IMR-90 (cell line): ENCODE results near the gene ATP8B4. TPM values are rescaled to one million over a fixed set of nuclear protein-coding genes. Genes with fewer than 3 reads are reported as not detected.

ENCODE experiments used
- ATAC-seq: fragments of 200-7000 bp; cut with Tn5 transposase; 2 replicates; pipeline ENCODE4 v1.9.1; 2020; ENCODE audit warnings: low read depth, mild to moderate bottlenecking, moderate library complexity
- BruUV-seq: library from RNA; stranded (reverse); fragments of 400-500 nt; replicated peaks from 2 replicates; lab custom pipeline; 2021; lab: Mats Ljungman, UMichigan
- CTCF ChIA-PET: fragments of 300-600 bp; formaldehyde crosslinking; extraction: SDS; loops from one replicate; lab custom pipeline; 2021; ENCODE audit warnings: antibody characterized with exemption; lab: Yijun Ruan, JAX
- POLR2A ChIA-PET: fragments of 300-600 bp; sonication (Branson Sonifier 250); formaldehyde crosslinking; loops from one replicate; lab custom pipeline; 2022; ENCODE audit warnings: antibody characterized with exemption; ENCODE audit not compliant: unreplicated experiment; lab: Charles Lee
- DNase-seq: peaks from one replicate; pipeline ENCODE4 v3.0.0; 2013
- H2AFZ ChIP-seq: replicated peaks from 2 replicates; pipeline ENCODE3; 2013; ENCODE audit warnings: low read length, mild to moderate bottlenecking; ENCODE audit not compliant: poor library complexity
- H2AK5ac ChIP-seq: 2 replicates; pipeline ENCODE4 v1.6.1; 2013; ENCODE audit warnings: low read depth, low read length, inconsistent platforms
- H2AK9ac ChIP-seq: replicated peaks from 2 replicates; pipeline ENCODE3; 2013; ENCODE audit warnings: mild to moderate bottlenecking, low read depth, low read length, moderate library complexity; ENCODE audit not compliant: poor library complexity
- H2BK120ac ChIP-seq: 2 replicates; pipeline ENCODE4 v1.6.1; 2013; ENCODE audit warnings: low read depth, low read length, inconsistent platforms
- H2BK15ac ChIP-seq: 3 replicates; pipeline ENCODE4 v1.6.1; 2013; ENCODE audit warnings: low read depth, low read length, inconsistent platforms
- H2BK20ac ChIP-seq: 2 replicates; pipeline ENCODE4 v1.6.1; 2013; ENCODE audit warnings: low read depth, mild to moderate bottlenecking, inconsistent platforms, low read length, moderate library complexity
- H2BK5ac ChIP-seq: 2 replicates; pipeline ENCODE4 v1.6.1; 2013; ENCODE audit warnings: mild to moderate bottlenecking, low read depth, low read length, inconsistent platforms; ENCODE audit not compliant: poor library complexity, severe bottlenecking
- H3K14ac ChIP-seq: replicated peaks from 2 replicates; pipeline ENCODE4 v1.6.1; 2013; ENCODE audit warnings: low read depth, low read length, inconsistent platforms
- H3K18ac ChIP-seq: 2 replicates; pipeline ENCODE4 v1.6.1; 2013; ENCODE audit warnings: low read depth, low read length, control low read depth
- H3K23ac ChIP-seq: 2 replicates; pipeline ENCODE4 v1.6.1; 2013; ENCODE audit warnings: low read depth, low read length, inconsistent platforms
- H3K27ac ChIP-seq: 2 replicates; pipeline ENCODE4 v1.5.1; 2013; ENCODE audit warnings: mild to moderate bottlenecking, control low read depth, low read length; ENCODE audit not compliant: insufficient read depth
- H3K27me3 ChIP-seq: 2 replicates; pipeline ENCODE4 v1.6.1; 2013; ENCODE audit warnings: low read length; ENCODE audit not compliant: control insufficient read depth, insufficient read depth
- H3K36me3 ChIP-seq: 2 replicates; pipeline ENCODE4 v1.6.1; 2013; ENCODE audit warnings: low read length, mixed read lengths; ENCODE audit not compliant: control insufficient read depth, insufficient read depth
- H3K4ac ChIP-seq: 2 replicates; pipeline ENCODE4 v1.6.1; 2013; ENCODE audit warnings: low read depth, low read length, inconsistent platforms
- H3K4me1 ChIP-seq: 2 replicates; pipeline ENCODE4 v1.6.1; 2013; ENCODE audit warnings: low read length, mixed read lengths; ENCODE audit not compliant: control insufficient read depth, insufficient read depth
- H3K4me2 ChIP-seq: 2 replicates; pipeline ENCODE4 v1.6.1; 2013; ENCODE audit warnings: low read depth, mild to moderate bottlenecking, control low read depth, low read length, moderate library complexity
- H3K4me3 ChIP-seq: 2 replicates; pipeline ENCODE4 v1.5.1; 2013; ENCODE audit warnings: low read depth, mild to moderate bottlenecking, control low read depth, low read length, moderate library complexity; ENCODE audit not compliant: insufficient read depth
- H3K56ac ChIP-seq: 2 replicates; pipeline ENCODE4 v1.6.1; 2013; ENCODE audit warnings: low read length, inconsistent platforms; ENCODE audit not compliant: insufficient read depth; ENCODE audit errors: extremely low read depth
- H3K79me1 ChIP-seq, 2 experiments: 2 replicates each; pipeline ENCODE4 v1.6.1; 2013; ENCODE audit warnings: low read length in 2 of 2, inconsistent platforms in 1 of 2, low read depth in 1 of 2
- H3K9ac ChIP-seq: 2 replicates; pipeline ENCODE4 v1.6.1; 2013; ENCODE audit warnings: low read depth, low read length, control low read depth
- H3K9me1 ChIP-seq: 2 replicates; pipeline ENCODE4 v1.6.1; 2013; ENCODE audit warnings: low read length, inconsistent platforms; ENCODE audit not compliant: insufficient read depth
- H3K9me3 ChIP-seq: 2 replicates; pipeline ENCODE4 v1.6.1; 2013; ENCODE audit warnings: low read length; ENCODE audit not compliant: control insufficient read depth, insufficient read depth
- H4K20me1 ChIP-seq: 2 replicates; pipeline ENCODE4 v1.6.1; 2013; ENCODE audit warnings: low read length, inconsistent platforms; ENCODE audit not compliant: insufficient read depth
- H4K5ac ChIP-seq: 2 replicates; pipeline ENCODE4 v1.6.1; 2013; ENCODE audit warnings: mild to moderate bottlenecking, low read depth, low read length, control low read depth
- H4K8ac ChIP-seq, 2 experiments: 2 replicates each; pipeline ENCODE4 v1.6.1; 2013; ENCODE audit warnings: low read depth in 2 of 2, low read length in 2 of 2, control low read depth in 1 of 2, inconsistent platforms in 1 of 2
- H4K91ac ChIP-seq: 2 replicates; pipeline ENCODE4 v1.6.1; 2013; ENCODE audit warnings: low read depth, low read length, inconsistent platforms; ENCODE audit not compliant: insufficient read depth
- BHLHE40 ChIP-seq: fragments of 150-350 bp; IDR thresholded peaks from 2 replicates; pipeline ENCODE4 v1.6.1; 2016; ENCODE audit warnings: mild to moderate bottlenecking, low read depth, low read length
- CEBPB ChIP-seq: IDR thresholded peaks from 2 replicates; pipeline ENCODE4 v1.6.1; 2012; ENCODE audit warnings: low read depth, low read length, improper control_type of control experiment
- CHD1 ChIP-seq: IDR thresholded peaks from 2 replicates; pipeline ENCODE4 v1.6.1; 2012; ENCODE audit warnings: low read depth, low read length, improper control_type of control experiment
- CTCF ChIP-seq: conservative IDR thresholded peaks from 2 replicates; pipeline ENCODE4 v1.5.1; 2012; ENCODE audit warnings: mild to moderate bottlenecking, low read depth, low read length, improper control_type of control experiment
- ELK1 ChIP-seq: fragments of 150-350 bp; IDR thresholded peaks from 2 replicates; pipeline ENCODE4 v1.6.1; 2016; ENCODE audit warnings: low read depth, mild to moderate bottlenecking, low read length, moderate library complexity, borderline replicate concordance
- FOS ChIP-seq: fragments of 150-350 bp; IDR thresholded peaks from 2 replicates; pipeline ENCODE4 v1.6.1; 2016; ENCODE audit warnings: low read depth, low read length
- MAZ ChIP-seq: IDR thresholded peaks from 2 replicates; pipeline ENCODE4 v1.6.1; 2012; ENCODE audit warnings: low read depth, mild to moderate bottlenecking, low read length, improper control_type of control experiment, moderate library complexity, borderline replicate concordance
- MXI1 ChIP-seq: IDR thresholded peaks from 2 replicates; pipeline ENCODE4 v1.6.1; 2012; ENCODE audit warnings: low read depth, mild to moderate bottlenecking, low read length, moderate library complexity, borderline replicate concordance
- NFE2L2 ChIP-seq: fragments of 150-350 bp; IDR thresholded peaks from 2 replicates; pipeline ENCODE4 v1.6.1; 2016; ENCODE audit warnings: low read depth, mild to moderate bottlenecking, low read length
- POLR2A ChIP-seq: IDR thresholded peaks from 2 replicates; pipeline ENCODE4 v1.6.1; 2012; ENCODE audit warnings: mild to moderate bottlenecking, low read depth, low read length
- RAD21 ChIP-seq: IDR thresholded peaks from 2 replicates; pipeline ENCODE4 v1.6.1; 2012; ENCODE audit warnings: low read length, improper control_type of control experiment
- RCOR1 ChIP-seq: IDR thresholded peaks from 2 replicates; pipeline ENCODE4 v1.6.1; 2012; ENCODE audit warnings: mild to moderate bottlenecking, low read length, improper control_type of control experiment; ENCODE audit not compliant: insufficient replicate concordance
- SMC3 ChIP-seq: fragments of 150-350 bp; IDR thresholded peaks from 2 replicates; pipeline ENCODE4 v1.6.1; 2016; ENCODE audit warnings: low read depth, mild to moderate bottlenecking, antibody characterized with exemption, low read length, moderate library complexity
- dilution Hi-C: fragments of 300-500 bp; cut with HindIII; formaldehyde crosslinking; loops from one replicate; pipeline ENCODE4 v1.14.3; 2018; ENCODE audit warnings: low sequenced_read_pairs; ENCODE audit not compliant: unreplicated experiment
- in situ Hi-C: fragments of 300-500 bp; cut with MboI; formaldehyde crosslinking; loops from 3 replicates; pipeline ENCODE4 v1.14.3; 2019; ENCODE audit warnings: low sequenced_read_pairs, inconsistent platforms, mixed read lengths
- intact Hi-C: fragments of 100-400 bp; cut with micrococcal nuclease; formaldehyde crosslinking; loops from 2 replicates; pipeline ENCODE4 v1.10.0; 2022
- polyA plus RNA-seq, 3 experiments: library from polyadenylated mRNA; depleted of rRNA; stranded (reverse); fragments of >200 nt; gene quantifications; 2 replicates each; pipeline ENCODE4 v1.2.3, GENCODE V29; 2012; ENCODE audit warnings: low replicate concordance in 1 of 3
- total RNA-seq: library from RNA; depleted of rRNA; stranded (reverse); fragments of >200 nt; gene quantifications from 2 replicates; pipeline ENCODE4 v1.2.3, GENCODE V29; 2012
- TF ChIP-seq, protein P1 (sequence below): fragments of 150-350 bp; IDR thresholded peaks from 2 replicates; pipeline ENCODE4 v1.6.1; 2017; ENCODE audit warnings: mild to moderate bottlenecking, antibody characterized with exemption, low read length, low read depth

Gene ATP8B4
- total and polyA plus RNA-seq, 2 of the 4 experiments (the other 2 are of a cell fraction) = 0.12 to 0.54 TPM

GRCh38 chr15:50030456-50030855, 88.6 kb downstream of the ATP8B4 start:
- H4K8ac ChIP-seq = no peak overlapping the region
- no peaks in the 10 kb centered on the region for H3K9me3 ChIP-seq
- ATAC-seq = no peak
- H3K36me3 ChIP-seq = no peaks in the 10 kb centered on the region
- no peak overlapping the region for H3K56ac ChIP-seq
- no peak overlapping the region for H3K18ac ChIP-seq
- no peak overlapping the region for H4K91ac ChIP-seq
- TF ChIP-seq RCOR1 = no peak
- TF ChIP-seq CTCF = no peak
- TF ChIP-seq BHLHE40 = no peak
- no peak for TF ChIP-seq FOS
- no peak for TF ChIP-seq ELK1
- no peak for TF ChIP-seq MAZ
- TF ChIP-seq, protein P1, sequence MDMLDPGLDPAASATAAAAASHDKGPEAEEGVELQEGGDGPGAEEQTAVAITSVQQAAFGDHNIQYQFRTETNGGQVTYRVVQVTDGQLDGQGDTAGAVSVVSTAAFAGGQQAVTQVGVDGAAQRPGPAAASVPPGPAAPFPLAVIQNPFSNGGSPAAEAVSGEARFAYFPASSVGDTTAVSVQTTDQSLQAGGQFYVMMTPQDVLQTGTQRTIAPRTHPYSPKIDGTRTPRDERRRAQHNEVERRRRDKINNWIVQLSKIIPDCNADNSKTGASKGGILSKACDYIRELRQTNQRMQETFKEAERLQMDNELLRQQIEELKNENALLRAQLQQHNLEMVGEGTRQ = no peak
- TF ChIP-seq NFE2L2 = no peak
- TF ChIP-seq RAD21 = no peak
- TF ChIP-seq SMC3 = no peak
- TF ChIP-seq POLR2A = no peak
- TF ChIP-seq MXI1 = no peak
- no peak for TF ChIP-seq CEBPB
- no peak for TF ChIP-seq CHD1
- no peak overlapping the region for H2BK20ac ChIP-seq
- H2BK120ac ChIP-seq = no peak overlapping the region
- H2AFZ ChIP-seq = no peak overlapping the region
- dilution Hi-C loops = no loop called here
- no peaks in the 10 kb centered on the region for H4K20me1 ChIP-seq
- no peaks in the 10 kb centered on the region for H3K9me1 ChIP-seq
- no peak overlapping the region for H2BK5ac ChIP-seq
- POLR2A ChIA-PET = no interaction called here
- no peak overlapping the region for H4K5ac ChIP-seq
- no peaks in the 10 kb centered on the region for H3K4me1 ChIP-seq
- H3K27ac ChIP-seq = no peak overlapping the region
- no peak overlapping the region for H3K14ac ChIP-seq
- intact Hi-C loops = no loop called here
- no peak overlapping the region for H3K9ac ChIP-seq
- H3K23ac ChIP-seq = no peak overlapping the region
- no peak overlapping the region for H2BK15ac ChIP-seq
- no peaks in the 10 kb centered on the region for H3K79me1 ChIP-seq
- no peak for DNase-seq
- H3K27me3 ChIP-seq = no peaks in the 10 kb centered on the region
- H2AK9ac ChIP-seq = no peak overlapping the region
- no peak overlapping the region for H2AK5ac ChIP-seq
- CTCF ChIA-PET = no interaction called here
- no TSS peak for BruUV-seq
- H3K4ac ChIP-seq = no peak overlapping the region
- in situ Hi-C loops = no loop called here
- no peak overlapping the region for H3K4me2 ChIP-seq
- H3K4me3 ChIP-seq = no peak overlapping the region
